ENCODE results near the gene PALLD. TPM values are rescaled to one million over a fixed set of nuclear protein-coding genes. Genes with fewer than 3 reads are reported as not detected.

PALLD gene
- total and polyA plus RNA-seq, 3 donors from 2014 or later: 138 to 156 (median 146) TPM

- H3K4me1 ChIP-seq: no peaks in the 10 kb centered on the region
- WGBS, 2 donors: 78 to 88% methylated on average over 10 of the region's 10 CpGs
- no peak for TF ChIP-seq CTCF (IDR thresholded peaks at IDR 0.05)
- DNase-seq: no peak
- no peak overlapping the region for H3K27ac ChIP-seq
- H3K36me3 ChIP-seq (ENCODE audit: low read depth, missing control alignments): no peaks in the 10 kb centered on the region
- no peaks in the 10 kb centered on the region for H3K27me3 ChIP-seq
- intact Hi-C loops (cut with DNase I; ENCODE audit: low total_unique reads): no loop called here
- no peak overlapping the region for H3K4me3 ChIP-seq
- H3K9me3 ChIP-seq: no peaks in the 10 kb centered on the region
Measured at GRCh38 chr4:168787801-168788595, 291.1 kb downstream of the PALLD start.

GRCh38 chr4:168790898-168791297 lies 294.0 kb downstream of the PALLD start:
- no peak for TF ChIP-seq CTCF (IDR thresholded peaks at IDR 0.05)
- no peak for TF ChIP-seq POLR2A (IDR thresholded peaks at IDR 0.05)
- H3K27me3 ChIP-seq: no peaks in the 10 kb centered on the region
- H3K27ac ChIP-seq: no peak overlapping the region
- intact Hi-C loops (cut with DNase I; ENCODE audit: low total_unique reads): no loop called here
- H3K9me3 ChIP-seq: no peaks in the 10 kb centered on the region
- H3K4me1 ChIP-seq: no peaks in the 10 kb centered on the region
- H3K36me3 ChIP-seq (ENCODE audit: low read depth, missing control alignments): no peaks in the 10 kb centered on the region
- no peak for DNase-seq
- H3K4me3 ChIP-seq: no peak overlapping the region

- no peak overlapping the region for H3K4me3 ChIP-seq
- H3K4me1 ChIP-seq: peaks cover 2% of the 10 kb centered on the region
- H3K9me3 ChIP-seq: no peaks in the 10 kb centered on the region
- DNase-seq: no peak
- no peak overlapping the region for H3K27ac ChIP-seq
- intact Hi-C loops (cut with DNase I; ENCODE audit: low total_unique reads): no loop called here
- WGBS, 2 donors: 92 to 94% methylated on average over 5 of the region's 5 CpGs
- H3K36me3 ChIP-seq (ENCODE audit: low read depth, missing control alignments): no peaks in the 10 kb centered on the region
- no peaks in the 10 kb centered on the region for H3K27me3 ChIP-seq
- no peak for TF ChIP-seq POLR2A (IDR thresholded peaks at IDR 0.05)
- no peak for TF ChIP-seq CTCF (IDR thresholded peaks at IDR 0.05)
Measured at GRCh38 chr4:168791376-168791775, 294.5 kb downstream of the PALLD start.

DNA sequence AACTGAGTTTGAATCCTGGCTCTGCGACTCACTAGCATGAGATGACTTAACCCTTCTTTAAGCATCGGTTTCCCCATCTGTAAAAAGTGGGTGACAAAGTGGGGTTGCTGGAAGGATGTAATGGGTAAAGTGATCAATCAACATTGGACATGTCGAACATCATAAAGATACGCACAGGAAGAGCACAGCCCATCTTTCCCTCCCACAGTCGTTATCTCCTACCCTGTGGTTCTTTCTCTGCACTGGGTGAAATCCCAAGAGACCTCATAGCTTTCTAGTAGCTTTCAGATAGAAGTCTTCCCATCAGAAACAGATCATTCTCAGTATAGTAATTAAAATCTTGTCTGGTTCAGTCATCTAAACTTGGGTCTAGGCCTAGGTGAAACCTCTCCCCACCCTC lies 296.7 kb downstream of the PALLD start:
- no peak for DNase-seq
- no peaks in the 10 kb centered on the region for H3K27me3 ChIP-seq
- TF ChIP-seq CTCF (IDR thresholded peaks at IDR 0.05) (no peak), POLR2A (IDR thresholded peaks at IDR 0.05) (no peak)
- peaks cover 5% of the 10 kb centered on the region for H3K4me1 ChIP-seq
- no peaks in the 10 kb centered on the region for H3K9me3 ChIP-seq
- no peaks in the 10 kb centered on the region for H3K36me3 ChIP-seq (ENCODE audit: low read depth, missing control alignments)
- intact Hi-C loops (cut with DNase I; ENCODE audit: low total_unique reads): no loop called here
- H3K4me3 ChIP-seq: no peak overlapping the region
- 79 to 87% methylated on average over 5 of the region's 5 CpGs for WGBS, 2 donors
- no peak overlapping the region for H3K27ac ChIP-seq

All from testis (tissue), 3 donors.